ENCODE data around the gene BPIFB6.

Gene BPIFB6

DNA sequence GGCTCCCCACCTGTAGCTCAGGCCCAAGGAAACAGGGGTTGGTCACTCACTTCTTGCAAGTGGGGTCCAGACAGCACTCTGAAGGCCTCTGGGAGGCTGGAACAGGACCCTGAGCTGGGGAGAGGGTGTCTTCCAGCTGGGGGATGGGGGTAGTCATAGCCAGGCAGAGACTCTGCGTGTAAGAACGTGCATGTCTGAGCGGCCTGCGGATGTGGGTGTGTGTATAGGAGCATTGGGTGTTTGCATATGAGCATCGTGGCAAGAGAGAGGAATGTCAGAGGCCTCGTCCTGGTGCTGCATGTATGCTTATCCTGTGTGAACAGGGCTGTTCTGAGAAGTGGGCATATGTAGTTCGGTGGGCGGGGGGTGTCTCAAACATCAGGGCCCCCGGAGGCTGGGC lies 34.3 kb downstream of the BPIFB6 start:
- DNase-seq = no peak

DNA sequence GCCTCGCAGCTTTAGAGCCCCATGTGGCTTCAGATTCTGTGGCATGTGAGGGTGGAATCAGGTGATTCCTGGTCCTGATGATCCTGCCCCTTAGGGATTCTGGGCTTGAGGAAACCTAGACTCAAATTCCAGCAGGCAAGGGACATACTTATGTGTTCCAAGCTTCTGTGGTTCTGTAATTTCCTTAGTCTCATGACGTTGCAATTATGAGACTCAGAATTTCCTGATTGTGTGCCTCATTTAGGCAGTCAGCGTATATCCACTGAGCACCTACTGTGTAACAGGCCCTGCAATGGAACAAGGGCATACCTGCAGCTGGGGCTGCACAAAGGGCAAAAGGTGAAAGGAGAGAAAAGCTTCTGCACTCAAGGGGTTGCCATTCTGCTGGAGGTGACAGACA lies 36.4 kb downstream of the BPIFB6 start:
- no peak for DNase-seq

DNA sequence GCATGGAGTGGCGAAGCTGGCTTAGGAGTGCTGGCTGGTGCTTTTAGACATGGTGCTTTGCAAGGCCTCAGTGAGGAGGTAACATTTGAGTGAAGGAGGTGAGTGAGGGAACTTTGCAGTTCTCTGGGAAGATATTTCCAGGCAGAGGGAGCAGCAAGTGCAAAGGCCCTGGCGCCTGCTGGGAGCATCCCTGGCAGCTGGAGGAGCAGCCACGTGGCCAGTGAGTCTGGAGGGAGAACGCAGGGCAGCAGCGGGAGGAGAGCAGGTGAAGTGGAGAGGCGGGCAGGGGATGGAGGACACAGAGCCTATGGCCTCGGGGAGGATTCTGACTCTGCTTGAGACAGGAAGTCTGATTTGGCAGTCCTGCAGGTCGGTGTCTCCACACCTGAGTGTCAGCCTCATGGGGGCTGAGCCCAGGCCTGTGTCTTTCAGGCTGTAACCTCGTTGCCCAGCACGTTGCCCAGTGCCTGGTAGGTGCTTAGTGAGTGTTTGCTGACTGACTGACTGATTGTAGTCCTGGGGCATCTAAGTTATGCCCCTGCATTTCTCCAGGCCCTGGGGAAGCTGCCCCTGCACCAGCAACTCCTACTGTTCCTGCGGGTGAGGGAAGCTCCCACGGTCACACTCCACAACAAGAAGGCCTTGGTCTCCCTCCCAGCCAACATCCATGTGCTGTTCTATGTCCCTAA lies 36.9 kb downstream of the BPIFB6 start:
- no peak for DNase-seq

DNA sequence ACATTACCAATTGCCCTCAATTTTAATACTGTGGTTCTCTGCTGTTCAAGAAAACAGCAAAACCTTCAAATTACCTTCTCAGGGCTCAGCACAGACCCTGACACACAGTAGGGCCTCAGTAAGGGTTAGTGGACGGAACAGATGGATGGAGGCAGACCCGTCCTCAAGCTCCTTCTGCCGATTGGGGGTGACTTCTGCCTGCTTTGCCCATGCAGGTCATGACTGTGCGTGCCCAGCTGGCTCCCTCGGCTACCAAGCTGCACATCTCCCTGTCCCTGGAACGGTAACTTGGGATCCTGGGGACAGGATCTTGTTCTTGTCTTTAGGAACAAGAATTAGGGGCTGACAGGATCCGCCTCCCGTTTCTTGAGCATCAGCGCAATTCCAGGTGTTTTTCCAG lies 38.2 kb downstream of the BPIFB6 start:
- no peak for DNase-seq

DNA sequence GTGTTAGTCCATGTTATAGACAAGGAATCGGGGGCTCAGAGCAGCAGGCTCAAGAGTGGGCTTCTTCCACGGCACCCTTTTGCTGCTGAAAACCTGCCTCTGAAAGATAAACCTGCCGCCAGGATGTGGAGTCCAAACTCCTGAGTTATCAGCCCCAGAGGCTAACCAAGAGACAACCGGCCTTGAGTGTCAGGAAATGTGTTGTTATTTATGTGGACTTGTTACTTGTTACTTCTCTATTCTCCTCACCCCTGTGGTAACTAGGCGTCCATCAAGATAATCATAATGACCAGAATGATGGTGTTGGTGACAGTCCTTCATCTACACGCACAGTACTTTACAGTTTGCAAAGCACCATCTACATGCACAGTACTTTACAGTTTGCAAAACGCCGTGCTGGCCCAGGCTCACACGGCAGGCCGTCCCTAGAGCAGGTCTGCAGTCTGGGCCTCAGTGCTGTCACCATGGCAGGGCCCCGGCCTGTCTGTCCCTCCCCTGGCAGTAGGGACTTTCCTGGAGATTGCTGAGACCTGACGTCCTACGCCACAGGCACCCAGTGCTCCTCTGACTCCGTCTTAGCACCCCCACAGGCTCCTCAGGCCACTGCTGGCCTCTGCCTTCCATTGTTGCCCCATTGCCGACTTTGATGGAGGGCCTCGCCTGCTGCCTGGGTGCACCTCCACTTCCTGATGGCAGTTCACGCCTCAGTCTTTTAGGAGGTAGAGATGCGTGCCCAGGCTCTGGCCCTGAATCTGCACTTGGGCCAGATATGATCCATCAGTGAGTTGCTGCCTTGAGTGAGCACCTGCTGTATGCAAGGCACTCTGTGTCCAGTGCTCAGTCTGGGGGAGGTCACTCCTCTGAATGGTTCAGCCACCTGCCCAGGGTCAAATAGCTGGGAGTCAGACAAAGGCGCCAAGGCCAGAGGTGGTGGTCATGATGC lies 38.9 kb downstream of the BPIFB6 start:
- DNase-seq = no peak

DNA sequence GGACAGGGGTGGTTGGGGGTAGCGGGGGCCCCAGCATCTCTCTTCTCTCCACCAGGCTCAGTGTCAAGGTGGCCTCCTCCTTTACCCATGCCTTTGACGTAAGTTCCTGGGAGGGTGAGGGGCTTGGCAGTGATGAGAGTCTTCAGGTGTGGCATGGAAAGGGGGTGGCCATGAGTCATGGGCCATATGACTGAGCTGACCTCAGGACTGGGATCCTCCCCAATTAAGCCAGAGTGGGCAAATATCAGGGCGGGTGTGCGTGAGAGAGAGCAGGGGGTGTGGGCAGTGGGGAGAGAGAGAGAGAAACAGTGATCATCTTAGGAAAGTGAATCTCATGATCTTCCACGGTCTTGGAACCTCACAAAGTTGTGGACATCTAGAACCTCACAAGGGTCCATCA lies 39.8 kb downstream of the BPIFB6 start:
- no peak for DNase-seq

DNA sequence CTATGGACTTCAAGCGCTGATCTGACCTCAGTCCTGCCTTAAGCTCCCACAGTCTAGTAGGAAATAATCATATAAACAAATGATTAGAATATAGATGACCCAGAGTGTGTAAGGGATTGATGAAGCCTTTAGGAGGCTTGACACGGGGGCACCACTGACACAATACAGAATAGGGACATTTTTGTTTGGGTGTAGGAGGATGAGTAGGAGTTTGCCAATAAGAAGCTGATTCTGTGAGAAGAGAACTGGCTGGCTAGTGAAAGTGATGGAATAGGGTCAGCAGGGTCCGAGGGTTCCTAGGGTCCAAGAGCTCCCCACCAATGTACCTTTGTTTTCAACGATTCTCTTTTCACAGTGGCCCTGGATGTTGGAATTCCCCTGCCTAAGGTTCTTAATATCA lies 40.9 kb downstream of the BPIFB6 start:
- no peak for DNase-seq

DNA sequence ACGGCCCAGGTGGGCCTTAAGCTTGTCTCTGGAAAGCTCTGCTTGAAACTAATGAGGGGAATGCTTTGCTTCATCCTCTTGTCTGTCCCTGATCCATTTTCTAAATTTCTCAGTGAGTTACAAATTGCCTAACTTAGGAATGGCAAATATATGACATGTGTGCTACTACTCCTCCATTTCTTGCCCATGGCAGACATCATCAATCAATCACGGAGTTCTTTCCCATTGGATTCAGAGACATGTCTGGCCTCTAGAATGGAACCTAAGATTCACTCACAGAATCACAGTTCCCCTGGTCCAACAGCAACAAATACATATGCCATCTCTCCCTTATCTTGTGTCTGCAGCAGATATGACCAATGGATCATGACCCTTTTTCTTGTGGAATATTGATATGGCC lies 41.4 kb downstream of the BPIFB6 start:
- DNase-seq = no peak

DNA sequence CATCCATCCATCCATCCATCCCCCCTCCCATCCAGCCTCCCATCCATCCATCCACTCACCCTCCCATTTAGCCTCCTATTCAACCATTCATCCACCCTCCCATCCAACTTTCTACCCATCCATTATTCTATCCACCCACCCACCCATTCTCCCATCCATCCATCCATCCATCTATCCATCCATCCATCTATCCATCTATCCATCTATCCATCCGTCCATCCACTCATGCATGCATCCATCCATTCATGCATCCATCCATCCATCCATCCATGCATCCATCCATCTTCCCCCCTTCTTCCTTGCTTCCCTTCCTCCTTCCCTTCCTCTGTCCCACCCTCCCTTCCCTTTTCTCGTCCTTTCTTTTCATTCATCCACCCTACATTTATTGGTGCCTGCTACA lies 43.2 kb downstream of the BPIFB6 start:
- no peak for DNase-seq

DNA sequence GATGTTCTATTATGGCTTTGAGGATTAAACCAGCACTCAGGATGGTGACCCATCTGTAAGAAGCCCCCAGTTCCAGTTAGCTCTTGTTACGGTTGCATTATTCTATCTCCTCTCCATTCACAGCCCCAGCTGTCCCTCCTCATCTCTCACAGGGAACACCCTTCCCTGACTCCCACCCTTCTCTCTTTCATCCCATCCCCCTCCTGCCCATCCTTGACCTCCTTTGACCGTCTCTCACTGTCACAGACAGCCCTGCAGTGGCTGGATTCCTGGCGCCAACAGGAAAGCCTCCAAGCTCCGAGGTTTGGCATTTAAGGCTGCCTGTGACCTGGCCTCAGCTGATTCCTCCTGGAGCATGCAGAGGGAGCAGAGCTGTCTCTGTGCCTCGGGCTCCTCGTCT lies 43.8 kb downstream of the BPIFB6 start:
- DNase-seq = no peak

DNA sequence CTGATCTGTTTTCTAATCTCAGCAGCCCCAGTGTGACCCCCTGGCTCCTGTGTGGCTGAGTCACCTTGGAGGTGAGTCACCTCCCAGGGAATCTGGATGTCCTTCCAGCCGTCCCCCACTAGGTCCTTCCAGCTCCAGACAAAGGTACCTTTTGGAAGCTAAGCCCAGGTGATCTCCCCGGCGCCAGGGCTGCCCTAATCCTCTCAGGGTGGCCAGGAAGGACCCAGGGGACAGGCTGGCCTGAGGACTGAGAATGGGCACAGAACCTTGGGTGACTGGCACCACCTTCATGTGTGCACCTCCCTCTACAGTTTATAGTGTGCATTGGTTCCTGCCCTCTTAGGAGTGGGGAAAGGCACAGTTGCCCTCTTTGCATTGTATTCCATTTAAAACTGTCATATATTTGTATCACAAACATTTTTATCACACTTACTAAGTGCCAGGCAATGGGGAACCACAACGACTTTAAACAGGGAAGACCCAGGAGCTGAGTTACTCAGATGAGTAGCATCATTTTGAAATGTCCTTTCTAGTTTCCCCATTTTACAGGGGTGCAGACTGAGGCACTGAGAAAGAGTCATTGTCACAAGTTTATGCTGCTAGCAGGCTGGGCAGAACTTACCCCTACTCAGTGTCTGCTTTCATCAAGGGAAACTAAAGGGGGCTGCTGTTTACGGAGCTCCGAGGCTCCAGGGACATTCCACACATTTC lies 45.4 kb downstream of the BPIFB6 start:
- no peak for DNase-seq

DNA sequence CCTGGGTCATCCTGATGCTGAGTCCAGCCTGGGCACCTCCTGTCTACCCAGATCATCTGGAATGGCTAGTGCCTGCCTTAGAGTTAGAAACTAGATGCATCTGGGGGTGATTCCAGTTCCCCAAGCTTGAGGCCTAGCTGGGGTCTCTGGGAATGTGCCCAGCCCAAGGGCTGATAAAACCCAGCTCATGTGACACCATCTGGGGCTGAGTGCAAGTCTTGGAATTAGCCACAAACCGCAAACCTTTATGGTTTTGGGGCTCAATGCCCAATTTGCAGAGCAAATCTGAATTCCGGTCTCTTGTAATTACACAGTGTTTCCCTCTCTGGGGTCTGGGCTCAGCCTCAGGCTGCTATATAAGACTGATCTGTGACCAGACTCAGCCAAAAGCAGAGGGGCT lies 47.8 kb downstream of the BPIFB6 start, which contains the start of gene BPIFB4:
TSS of gene BPIFB4 (plus strand) at position 385 of the 400 bp plus-strand sequence. CDS start 1,884 bp downstream, outside the sequence.
- no peak for DNase-seq

DNA sequence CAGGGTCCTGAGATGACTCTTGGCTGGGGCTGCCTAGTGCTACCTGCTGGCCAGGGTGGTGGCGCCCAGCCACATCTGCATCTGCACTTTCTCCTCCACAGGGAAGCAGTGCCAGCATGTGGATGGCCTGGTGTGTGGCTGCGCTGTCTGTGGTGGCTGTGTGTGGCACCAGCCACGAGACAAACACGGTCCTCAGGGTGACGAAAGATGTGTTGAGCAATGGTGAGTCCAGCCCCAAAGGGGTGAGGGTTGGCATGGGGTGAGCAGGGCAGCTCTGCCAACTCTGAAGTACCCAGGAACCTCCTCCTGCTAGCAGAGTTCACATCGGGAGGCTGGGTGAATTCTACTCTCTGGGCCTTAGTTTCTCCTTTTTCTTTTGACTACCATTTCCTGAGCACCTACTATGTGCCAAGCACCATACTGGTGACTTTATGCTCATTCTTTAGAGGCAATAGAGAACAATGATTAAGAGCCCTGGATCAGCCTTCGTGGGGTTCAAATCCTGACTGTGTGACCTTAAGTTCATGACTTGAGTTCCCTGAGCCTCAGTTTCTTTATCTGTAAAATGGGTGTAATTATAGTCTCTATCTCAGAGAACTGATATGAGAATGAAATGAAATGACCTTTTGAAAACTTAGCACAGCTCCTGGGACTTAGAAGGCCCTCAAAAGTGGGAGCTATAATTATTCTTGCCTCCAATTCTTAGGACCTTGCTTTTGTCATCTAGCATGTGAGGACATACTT lies 50.1 kb downstream of the BPIFB6 start:
- no peak for DNase-seq

DNA sequence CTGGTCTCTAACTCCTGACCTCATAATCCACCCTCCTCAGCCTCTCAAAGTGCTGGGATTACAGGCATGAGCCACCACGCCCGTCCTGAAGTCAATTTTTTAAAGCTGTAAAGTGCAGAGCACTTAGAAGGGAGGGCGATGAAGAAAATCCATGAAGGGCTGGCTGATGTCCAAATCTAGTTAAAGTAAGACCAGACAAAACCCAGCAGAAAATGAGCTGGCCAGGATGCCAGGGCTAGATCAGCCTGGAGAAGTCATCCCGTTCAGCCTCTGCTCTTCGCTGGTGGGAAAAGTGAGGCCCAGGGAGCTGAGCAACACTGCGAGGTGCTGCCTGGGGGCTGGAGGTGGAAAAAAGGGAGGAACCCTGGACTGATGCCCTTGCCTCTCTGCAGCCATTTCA lies 51.1 kb downstream of the BPIFB6 start:
- no peak for DNase-seq

DNA sequence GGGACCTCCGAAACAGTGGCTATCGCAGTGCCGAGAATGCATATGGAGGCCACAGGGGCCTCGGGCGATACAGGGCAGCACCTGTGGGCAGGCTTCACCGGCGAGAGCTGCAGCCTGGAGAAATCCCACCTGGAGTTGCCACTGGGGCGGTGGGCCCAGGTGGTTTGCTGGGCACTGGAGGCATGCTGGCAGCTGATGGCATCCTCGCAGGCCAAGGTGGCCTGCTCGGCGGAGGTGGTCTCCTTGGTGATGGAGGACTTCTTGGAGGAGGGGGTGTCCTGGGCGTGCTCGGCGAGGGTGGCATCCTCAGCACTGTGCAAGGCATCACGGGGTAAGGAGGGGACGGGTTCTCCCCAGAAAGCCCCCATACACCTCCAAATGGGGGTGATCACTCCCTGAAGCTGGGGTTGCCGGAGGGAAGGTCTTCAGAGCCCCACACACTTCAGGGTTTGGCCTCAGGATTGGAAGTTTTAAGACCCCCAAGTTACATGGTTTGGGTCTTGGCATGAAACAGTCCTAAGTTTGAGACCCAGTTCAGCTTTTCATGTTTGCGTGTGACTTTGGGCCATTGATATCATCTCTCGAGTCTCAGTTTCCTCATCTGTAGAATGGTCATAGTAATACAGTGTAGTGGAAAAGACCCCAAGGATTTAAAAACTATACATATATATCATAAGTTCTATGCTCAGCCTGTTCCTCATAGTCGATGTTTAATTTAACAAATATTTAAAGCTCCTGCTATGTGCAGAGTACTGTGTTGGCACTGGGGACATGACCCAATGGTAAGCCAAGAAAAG lies 52.3 kb downstream of the BPIFB6 start:
- DNase-seq = no peak

DNA sequence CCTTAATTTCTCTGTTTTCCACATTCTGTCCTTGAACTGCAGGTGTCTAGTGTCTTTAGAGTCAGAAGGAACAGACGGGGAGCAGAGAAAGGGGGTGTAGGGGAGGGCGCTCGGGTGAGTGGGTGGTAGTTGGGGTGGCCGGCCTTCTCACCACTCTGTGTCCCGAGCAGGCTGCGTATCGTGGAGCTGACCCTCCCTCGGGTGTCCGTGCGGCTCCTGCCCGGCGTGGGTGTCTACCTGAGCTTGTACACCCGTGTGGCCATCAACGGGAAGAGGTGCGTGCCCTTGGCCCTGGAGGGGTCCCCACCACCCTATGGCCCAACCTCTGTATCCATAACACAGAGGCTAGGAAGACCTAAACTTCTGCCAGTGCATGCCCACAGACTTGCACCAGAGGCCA lies 53.3 kb downstream of the BPIFB6 start:
- DNase-seq = no peak

DNA sequence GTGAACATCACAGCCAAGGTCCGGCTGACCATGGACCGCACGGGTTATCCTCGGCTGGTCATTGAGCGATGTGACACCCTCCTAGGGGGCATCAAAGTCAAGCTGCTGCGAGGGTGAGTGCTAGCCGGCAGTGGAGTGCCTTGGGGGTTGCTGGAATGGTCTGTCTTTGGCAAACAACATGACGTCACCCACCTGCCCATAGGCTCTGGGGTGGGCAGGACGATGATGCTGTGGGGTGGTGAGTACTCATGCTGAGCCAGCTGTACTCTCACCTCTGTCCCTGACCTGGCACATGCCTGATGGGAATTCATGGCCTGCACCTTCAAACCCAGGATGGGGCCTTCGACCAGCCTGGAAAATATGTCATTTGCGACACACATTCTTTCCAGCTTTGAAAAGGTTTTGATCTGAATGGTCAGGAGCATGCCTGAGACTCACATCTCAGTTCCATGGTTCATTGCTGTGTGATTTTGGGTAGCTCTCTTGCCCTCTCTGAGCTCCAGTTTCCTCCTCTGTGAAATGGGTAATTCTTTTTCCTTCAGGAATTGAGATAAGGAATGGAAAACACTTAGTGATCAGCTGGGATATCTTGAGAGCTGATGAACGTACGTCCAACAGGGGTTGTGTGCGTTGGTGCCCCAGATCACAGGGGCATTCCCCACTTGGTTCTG lies 54.7 kb downstream of the BPIFB6 start:
- no peak for DNase-seq

DNA sequence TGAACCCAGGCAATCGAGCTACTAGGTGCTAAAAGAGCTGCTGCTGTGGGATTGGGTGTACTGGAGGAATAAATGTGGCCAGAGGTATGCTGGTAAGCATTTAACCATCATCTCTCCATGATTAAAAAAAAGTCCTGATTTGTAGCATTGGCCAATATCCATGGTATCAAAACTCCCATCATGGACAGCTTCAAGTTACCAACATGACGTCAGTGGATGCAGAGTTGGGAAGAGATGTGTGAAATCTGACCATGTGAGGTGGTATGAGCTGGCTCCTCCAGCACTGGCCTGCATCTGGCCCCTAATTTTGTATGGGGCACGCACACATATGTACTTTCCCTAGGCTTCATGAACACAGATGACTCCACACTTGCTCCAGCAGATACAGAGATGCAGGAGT lies 59.7 kb downstream of the BPIFB6 start:
- no peak for DNase-seq

DNA sequence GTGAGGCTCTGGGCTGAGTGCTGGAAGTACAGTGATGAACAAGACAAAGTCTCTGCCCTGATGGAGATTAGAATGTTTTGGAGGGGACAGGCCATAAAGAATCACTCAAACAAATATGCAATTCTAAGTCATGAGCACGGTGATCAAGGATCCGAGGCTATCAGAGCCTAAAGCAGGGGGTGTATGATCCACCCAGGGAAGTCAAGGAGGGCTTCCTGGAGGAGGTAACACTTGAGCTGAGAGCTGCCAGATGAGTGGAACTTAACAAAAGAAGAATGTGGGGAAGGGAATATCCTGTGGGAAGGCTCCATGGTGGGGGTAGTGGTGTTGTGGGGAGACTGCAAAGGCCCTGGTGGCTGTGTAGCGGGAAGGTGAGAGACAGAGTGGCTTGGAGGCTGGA lies 60.2 kb downstream of the BPIFB6 start:
- no peak for DNase-seq

DNA sequence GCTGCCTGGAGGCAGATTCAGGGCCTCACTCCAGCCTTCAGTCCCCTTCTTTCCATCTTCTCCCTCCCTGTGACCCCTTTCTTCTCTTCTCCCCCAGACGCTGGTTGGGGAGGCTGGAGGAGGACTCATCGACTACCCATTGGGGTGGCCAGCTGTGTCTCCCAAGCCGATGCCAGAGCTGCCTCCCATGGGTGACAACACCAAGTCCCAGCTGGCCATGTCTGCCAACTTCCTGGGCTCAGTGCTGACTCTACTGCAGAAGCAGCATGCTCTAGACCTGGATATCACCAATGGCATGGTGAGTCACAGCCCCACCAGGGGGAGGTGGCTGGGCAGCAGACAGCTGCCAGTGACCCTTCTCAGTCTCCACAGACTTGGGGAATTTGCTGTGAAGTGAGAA lies 60.9 kb downstream of the BPIFB6 start:
- DNase-seq = no peak

DNA sequence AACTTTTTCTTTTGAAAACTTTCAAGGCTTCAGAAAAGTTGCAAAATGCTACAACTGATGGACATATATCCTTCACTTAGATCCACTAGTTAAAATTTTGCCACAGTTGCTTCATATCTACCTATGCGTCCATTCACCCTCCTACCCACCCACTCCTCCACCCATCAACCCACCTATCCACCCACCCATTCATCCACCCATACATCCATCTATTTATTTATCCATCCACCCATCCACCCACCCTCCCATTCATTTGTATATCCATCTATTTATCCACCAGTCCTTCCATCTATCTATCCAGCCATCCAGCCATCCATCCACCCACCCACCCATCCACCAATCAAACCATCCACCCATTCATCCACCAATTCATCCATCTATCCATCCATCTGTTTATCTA lies 61.6 kb downstream of the BPIFB6 start:
- DNase-seq = no peak
